ENCODE data around the gene MS4A2. TPM values are rescaled to one million over a fixed set of nuclear protein-coding genes. Genes with fewer than 3 reads are reported as not detected.

The MS4A2 gene
- total RNA-seq (2021; ENCODE audit: unreplicated experiment) (not detected), Bru-seq, nascent RNA (not detected), BruChase-seq, experiment 1, labeled RNA remaining after a 6-hour chase (not detected), BruChase-seq, experiment 2, labeled RNA remaining after a 2-hour chase (not detected)
- not detected in 2 replicates for polyA plus RNA-seq (2012)
- long read RNA-seq, result 0 reads

DNA sequence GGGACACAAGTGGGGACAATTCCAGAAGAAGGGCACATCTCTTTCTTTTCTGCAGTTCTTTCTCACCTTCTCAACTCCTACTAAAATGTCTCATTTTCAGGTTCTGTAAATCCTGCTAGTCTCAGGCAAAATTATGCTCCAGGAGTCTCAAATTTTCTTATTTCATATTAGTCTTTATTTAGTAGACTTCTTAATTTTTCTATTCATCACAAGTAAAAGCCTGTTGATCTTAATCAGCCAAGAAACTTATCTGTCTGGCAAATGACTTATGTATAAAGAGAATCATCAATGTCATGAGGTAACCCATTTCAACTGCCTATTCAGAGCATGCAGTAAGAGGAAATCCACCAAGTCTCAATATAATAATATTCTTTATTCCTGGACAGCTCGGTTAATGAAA is at the start of gene MS4A2:
Gene MS4A2, plus strand, starts transcription at position 301 of the 400 bp plus-strand sequence. CDS start 102 bp downstream, outside the sequence.
- Histone ChIP-seq H3K27ac (ENCODE audit: low read depth, low read length) (no peak within 1 kb of the TSS), H3K9me3 (ENCODE audit: control insufficient read depth in 1 of 2, insufficient read depth in 1 of 2, low read depth in 1 of 2, low read length in 2 of 2) (no peaks in the 10 kb centered on the region), H3K4me1 (ENCODE audit: control insufficient read depth in 1 of 2, insufficient read depth in 2 of 2, low read length in 2 of 2) (no peaks in the 10 kb centered on the region), H3K4me3 (replicated peaks in 1 of 2; ENCODE audit: low read depth in 1 of 2, low read length in 2 of 2) (no peak within 1 kb of the TSS), H3K27me3 (ENCODE audit: insufficient read depth, low read length) (no peaks in the 10 kb centered on the region), H4K20me1 (ENCODE audit: insufficient read depth) (no peaks in the 10 kb centered on the region), H3K9ac (ENCODE audit: low read length) (no peak within 1 kb of the TSS), H3K9me2 (ENCODE audit: insufficient read depth) (no peaks in the 10 kb centered on the region), H2AFZ (ENCODE audit: low read depth, low read length, poor library complexity, severe bottlenecking) (no peak within 1 kb of the TSS), H3K36me3 (ENCODE audit: control insufficient read depth in 1 of 2, insufficient read depth in 2 of 2, low read length in 2 of 2) (no peaks in the 10 kb centered on the region), H3K4me2 (ENCODE audit: low read length) (no peak within 1 kb of the TSS), H3K79me2 (ENCODE audit: insufficient read depth, low read length) (no peaks in the 10 kb centered on the region)
- intact Hi-C loops (cut with micrococcal nuclease), result no loop called here
- BruUV-seq (replicated peaks), result no TSS peak
- DNase-seq (ENCODE audit: low read depth, low spot score), result no peak
- TF ChIP-seq, protein P1, sequence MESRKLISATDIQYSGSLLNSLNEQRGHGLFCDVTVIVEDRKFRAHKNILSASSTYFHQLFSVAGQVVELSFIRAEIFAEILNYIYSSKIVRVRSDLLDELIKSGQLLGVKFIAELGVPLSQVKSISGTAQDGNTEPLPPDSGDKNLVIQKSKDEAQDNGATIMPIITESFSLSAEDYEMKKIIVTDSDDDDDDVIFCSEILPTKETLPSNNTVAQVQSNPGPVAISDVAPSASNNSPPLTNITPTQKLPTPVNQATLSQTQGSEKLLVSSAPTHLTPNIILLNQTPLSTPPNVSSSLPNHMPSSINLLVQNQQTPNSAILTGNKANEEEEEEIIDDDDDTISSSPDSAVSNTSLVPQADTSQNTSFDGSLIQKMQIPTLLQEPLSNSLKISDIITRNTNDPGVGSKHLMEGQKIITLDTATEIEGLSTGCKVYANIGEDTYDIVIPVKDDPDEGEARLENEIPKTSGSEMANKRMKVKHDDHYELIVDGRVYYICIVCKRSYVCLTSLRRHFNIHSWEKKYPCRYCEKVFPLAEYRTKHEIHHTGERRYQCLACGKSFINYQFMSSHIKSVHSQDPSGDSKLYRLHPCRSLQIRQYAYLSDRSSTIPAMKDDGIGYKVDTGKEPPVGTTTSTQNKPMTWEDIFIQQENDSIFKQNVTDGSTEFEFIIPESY (IDR thresholded peaks at IDR 0.05; ENCODE audit: extremely low read depth, insufficient replicate concordance, low read length), result no peak
- TF ChIP-seq ZNF274 (IDR thresholded peaks at IDR 0.05; ENCODE audit: low read depth, low read length) (no peak), CBX3 (IDR thresholded peaks at IDR 0.05; ENCODE audit: low read depth) (no peak), SP1 (IDR thresholded peaks at IDR 0.05; ENCODE audit: low read depth) (no peak), JUND (IDR thresholded peaks at IDR 0.05) (no peak), CEBPB (IDR thresholded peaks at IDR 0.05; ENCODE audit: low read depth) (no peak), POLR2AphosphoS5 (IDR thresholded peaks at IDR 0.05; ENCODE audit: low read depth, low read length) (no peak), TCF7L2 (IDR thresholded peaks at IDR 0.05; ENCODE audit: borderline replicate concordance, extremely low read depth, insufficient read depth, insufficient read length) (no peak), FOSL1 (IDR thresholded peaks at IDR 0.05; ENCODE audit: low read depth) (no peak)
- TF ChIP-seq, protein P2, sequence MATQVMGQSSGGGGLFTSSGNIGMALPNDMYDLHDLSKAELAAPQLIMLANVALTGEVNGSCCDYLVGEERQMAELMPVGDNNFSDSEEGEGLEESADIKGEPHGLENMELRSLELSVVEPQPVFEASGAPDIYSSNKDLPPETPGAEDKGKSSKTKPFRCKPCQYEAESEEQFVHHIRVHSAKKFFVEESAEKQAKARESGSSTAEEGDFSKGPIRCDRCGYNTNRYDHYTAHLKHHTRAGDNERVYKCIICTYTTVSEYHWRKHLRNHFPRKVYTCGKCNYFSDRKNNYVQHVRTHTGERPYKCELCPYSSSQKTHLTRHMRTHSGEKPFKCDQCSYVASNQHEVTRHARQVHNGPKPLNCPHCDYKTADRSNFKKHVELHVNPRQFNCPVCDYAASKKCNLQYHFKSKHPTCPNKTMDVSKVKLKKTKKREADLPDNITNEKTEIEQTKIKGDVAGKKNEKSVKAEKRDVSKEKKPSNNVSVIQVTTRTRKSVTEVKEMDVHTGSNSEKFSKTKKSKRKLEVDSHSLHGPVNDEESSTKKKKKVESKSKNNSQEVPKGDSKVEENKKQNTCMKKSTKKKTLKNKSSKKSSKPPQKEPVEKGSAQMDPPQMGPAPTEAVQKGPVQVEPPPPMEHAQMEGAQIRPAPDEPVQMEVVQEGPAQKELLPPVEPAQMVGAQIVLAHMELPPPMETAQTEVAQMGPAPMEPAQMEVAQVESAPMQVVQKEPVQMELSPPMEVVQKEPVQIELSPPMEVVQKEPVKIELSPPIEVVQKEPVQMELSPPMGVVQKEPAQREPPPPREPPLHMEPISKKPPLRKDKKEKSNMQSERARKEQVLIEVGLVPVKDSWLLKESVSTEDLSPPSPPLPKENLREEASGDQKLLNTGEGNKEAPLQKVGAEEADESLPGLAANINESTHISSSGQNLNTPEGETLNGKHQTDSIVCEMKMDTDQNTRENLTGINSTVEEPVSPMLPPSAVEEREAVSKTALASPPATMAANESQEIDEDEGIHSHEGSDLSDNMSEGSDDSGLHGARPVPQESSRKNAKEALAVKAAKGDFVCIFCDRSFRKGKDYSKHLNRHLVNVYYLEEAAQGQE (IDR thresholded peaks at IDR 0.05; ENCODE audit: low read depth), result no peak
- TF ChIP-seq, protein P3, sequence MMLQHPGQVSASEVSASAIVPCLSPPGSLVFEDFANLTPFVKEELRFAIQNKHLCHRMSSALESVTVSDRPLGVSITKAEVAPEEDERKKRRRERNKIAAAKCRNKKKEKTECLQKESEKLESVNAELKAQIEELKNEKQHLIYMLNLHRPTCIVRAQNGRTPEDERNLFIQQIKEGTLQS (IDR thresholded peaks at IDR 0.05), result no peak
- TF ChIP-seq, protein P4, sequence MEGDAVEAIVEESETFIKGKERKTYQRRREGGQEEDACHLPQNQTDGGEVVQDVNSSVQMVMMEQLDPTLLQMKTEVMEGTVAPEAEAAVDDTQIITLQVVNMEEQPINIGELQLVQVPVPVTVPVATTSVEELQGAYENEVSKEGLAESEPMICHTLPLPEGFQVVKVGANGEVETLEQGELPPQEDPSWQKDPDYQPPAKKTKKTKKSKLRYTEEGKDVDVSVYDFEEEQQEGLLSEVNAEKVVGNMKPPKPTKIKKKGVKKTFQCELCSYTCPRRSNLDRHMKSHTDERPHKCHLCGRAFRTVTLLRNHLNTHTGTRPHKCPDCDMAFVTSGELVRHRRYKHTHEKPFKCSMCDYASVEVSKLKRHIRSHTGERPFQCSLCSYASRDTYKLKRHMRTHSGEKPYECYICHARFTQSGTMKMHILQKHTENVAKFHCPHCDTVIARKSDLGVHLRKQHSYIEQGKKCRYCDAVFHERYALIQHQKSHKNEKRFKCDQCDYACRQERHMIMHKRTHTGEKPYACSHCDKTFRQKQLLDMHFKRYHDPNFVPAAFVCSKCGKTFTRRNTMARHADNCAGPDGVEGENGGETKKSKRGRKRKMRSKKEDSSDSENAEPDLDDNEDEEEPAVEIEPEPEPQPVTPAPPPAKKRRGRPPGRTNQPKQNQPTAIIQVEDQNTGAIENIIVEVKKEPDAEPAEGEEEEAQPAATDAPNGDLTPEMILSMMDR (IDR thresholded peaks at IDR 0.05 in 2 of 3, conservative IDR thresholded peaks at IDR 0.05 in 1 of 3; ENCODE audit: borderline replicate concordance in 1 of 3, insufficient read depth in 1 of 3, low read depth in 2 of 3, low read length in 2 of 3), result no peak
- ChIA-PET POLR2A (no interaction called here), CTCF (no interaction called here), RAD21 (ENCODE audit: low non-redundant PET in 1 of 2, low total read pairs in 2 of 2, uncharacterized antibody in 2 of 2, unreplicated experiment in 2 of 2) (no interaction called here)
- no peak for ATAC-seq

All from HCT116 (cell line).